A673 (cell line): ENCODE measurements around the gene RGS6.

ENCODE experiments used
- EZH2 ChIP-seq: fragments of 200-600 bp; sonication (generic); IDR thresholded peaks from 2 replicates; pipeline ENCODE4 v1.6.1; 2017; ENCODE audit warnings: borderline replicate concordance, low read depth, mild to moderate bottlenecking, mixed read lengths, antibody characterized with exemption, low read length; ENCODE audit not compliant: poor library complexity, severe bottlenecking
- TF ChIP-seq, protein P1 (sequence below): fragments of 300-800, 200-600 bp; sonication (generic); conservative IDR thresholded peaks from 2 replicates; pipeline ENCODE4 v1.5.1; 2017; ENCODE audit warnings: low read depth, mild to moderate bottlenecking, antibody characterized with exemption, low read length, moderate library complexity, mixed read lengths

DNA sequence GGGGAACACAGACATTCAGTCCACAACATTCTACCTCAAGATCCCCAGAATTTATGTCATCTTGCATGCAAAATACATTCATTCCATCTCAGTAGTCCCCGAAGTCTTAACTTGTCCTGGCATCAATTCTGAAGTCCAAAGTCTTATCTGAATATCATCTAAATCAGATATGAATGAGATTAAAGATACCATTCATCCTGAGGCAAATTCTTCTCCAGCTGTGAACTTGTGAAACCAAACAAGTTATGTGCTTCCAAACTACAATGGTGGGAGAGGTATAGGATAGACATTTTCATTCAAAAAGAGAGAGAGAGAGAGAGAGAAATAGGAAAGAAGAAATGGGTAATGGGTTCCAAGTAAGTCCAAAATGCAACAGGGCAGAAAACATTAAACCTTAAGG lies 571.0 kb downstream of the RGS6 start:
- TF ChIP-seq, protein P1, sequence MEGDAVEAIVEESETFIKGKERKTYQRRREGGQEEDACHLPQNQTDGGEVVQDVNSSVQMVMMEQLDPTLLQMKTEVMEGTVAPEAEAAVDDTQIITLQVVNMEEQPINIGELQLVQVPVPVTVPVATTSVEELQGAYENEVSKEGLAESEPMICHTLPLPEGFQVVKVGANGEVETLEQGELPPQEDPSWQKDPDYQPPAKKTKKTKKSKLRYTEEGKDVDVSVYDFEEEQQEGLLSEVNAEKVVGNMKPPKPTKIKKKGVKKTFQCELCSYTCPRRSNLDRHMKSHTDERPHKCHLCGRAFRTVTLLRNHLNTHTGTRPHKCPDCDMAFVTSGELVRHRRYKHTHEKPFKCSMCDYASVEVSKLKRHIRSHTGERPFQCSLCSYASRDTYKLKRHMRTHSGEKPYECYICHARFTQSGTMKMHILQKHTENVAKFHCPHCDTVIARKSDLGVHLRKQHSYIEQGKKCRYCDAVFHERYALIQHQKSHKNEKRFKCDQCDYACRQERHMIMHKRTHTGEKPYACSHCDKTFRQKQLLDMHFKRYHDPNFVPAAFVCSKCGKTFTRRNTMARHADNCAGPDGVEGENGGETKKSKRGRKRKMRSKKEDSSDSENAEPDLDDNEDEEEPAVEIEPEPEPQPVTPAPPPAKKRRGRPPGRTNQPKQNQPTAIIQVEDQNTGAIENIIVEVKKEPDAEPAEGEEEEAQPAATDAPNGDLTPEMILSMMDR = no peak
- no peak for TF ChIP-seq EZH2
